Skeletal muscle satellite cell (primary cell): Measurements from ENCODE around the gene INPP5A.

Experiments
- H3K27me3 ChIP-seq: 2 replicates; pipeline ENCODE4 v1.7.0; 2013; ENCODE audit warnings: low read length; ENCODE audit not compliant: control insufficient read depth, insufficient read depth
- H3K36me3 ChIP-seq: 2 replicates; pipeline ENCODE4 v1.7.0; 2013; ENCODE audit warnings: mild to moderate bottlenecking, control low read depth, low read length; ENCODE audit not compliant: insufficient read depth
- H3K4me1 ChIP-seq: 2 replicates; pipeline ENCODE4 v1.7.0; 2013; ENCODE audit warnings: low read length; ENCODE audit not compliant: control insufficient read depth, insufficient read depth
- H3K4me2 ChIP-seq: 2 replicates; pipeline ENCODE4 v1.7.0; 2013; ENCODE audit warnings: mild to moderate bottlenecking, low read length
- H3K4me3 ChIP-seq: 2 replicates; pipeline ENCODE4 v1.7.0; 2013; ENCODE audit warnings: low read length
- H3K9ac ChIP-seq: 2 replicates; pipeline ENCODE4 v1.7.0; 2013; ENCODE audit warnings: mild to moderate bottlenecking, low read depth, low read length, moderate library complexity
- H3K9me3 ChIP-seq: replicated peaks from 2 replicates; pipeline ENCODE4 v1.7.0; 2013; ENCODE audit warnings: mild to moderate bottlenecking, control low read depth, low read length

INPP5A gene

DNA sequence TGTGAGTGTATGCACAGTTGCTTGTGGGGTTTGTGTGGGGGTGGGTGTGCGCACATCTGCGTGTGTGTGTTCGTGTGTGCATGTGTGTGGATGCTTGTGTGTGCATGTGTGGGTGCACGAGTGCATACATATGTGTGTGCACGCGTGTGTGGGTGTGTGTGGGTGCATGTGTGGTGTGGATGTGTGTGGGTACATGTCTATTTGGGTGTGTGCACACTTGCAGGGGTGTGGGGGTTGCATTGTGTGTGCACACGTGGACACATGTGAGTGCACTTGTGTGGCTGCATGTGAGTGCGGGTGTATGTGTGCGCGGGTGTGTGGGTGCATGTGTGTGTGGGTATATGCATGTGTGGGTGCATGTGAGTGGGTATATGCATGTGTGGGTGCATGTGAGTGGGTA lies 174.7 kb downstream of the INPP5A start:
- Histone ChIP-seq H3K9me3 (no peaks in the 10 kb centered on the region), H3K4me3 (no peak overlapping the region), H3K4me2 (no peak overlapping the region), H3K4me1 (no peaks in the 10 kb centered on the region), H3K9ac (no peak overlapping the region), H3K27me3 (no peaks in the 10 kb centered on the region), H3K36me3 (no peaks in the 10 kb centered on the region)

GRCh38 chr10:132712743-132713142 lies 175.2 kb downstream of the INPP5A start:
- H3K27me3 ChIP-seq, result no peaks in the 10 kb centered on the region
- H3K36me3 ChIP-seq, result no peaks in the 10 kb centered on the region
- H3K4me3 ChIP-seq, result no peak overlapping the region
- H3K9ac ChIP-seq, result no peak overlapping the region
- H3K4me1 ChIP-seq, result no peaks in the 10 kb centered on the region
- no peak overlapping the region for H3K4me2 ChIP-seq
- no peaks in the 10 kb centered on the region for H3K9me3 ChIP-seq

- Histone ChIP-seq H3K36me3 (no peaks in the 10 kb centered on the region), H3K4me3 (no peak overlapping the region), H3K9me3 (no peaks in the 10 kb centered on the region), H3K27me3 (no peaks in the 10 kb centered on the region), H3K4me1 (no peaks in the 10 kb centered on the region), H3K9ac (no peak overlapping the region), H3K4me2 (no peak overlapping the region)
Measured at GRCh38 chr10:132713421-132714095, 176.0 kb downstream of the INPP5A start.

- H3K9ac ChIP-seq, result no peak overlapping the region
- H3K4me1 ChIP-seq, result no peaks in the 10 kb centered on the region
- H3K36me3 ChIP-seq, result no peaks in the 10 kb centered on the region
Measured at GRCh38 chr10:132714096-132714985, 176.8 kb downstream of the INPP5A start.

GRCh38 chr10:132714986-132715775 lies 177.6 kb downstream of the INPP5A start:
- no peak overlapping the region for H3K4me2 ChIP-seq
- no peaks in the 10 kb centered on the region for H3K27me3 ChIP-seq
- no peaks in the 10 kb centered on the region for H3K9me3 ChIP-seq
- H3K36me3 ChIP-seq, result no peaks in the 10 kb centered on the region
- no peak overlapping the region for H3K9ac ChIP-seq
- H3K4me1 ChIP-seq, result no peaks in the 10 kb centered on the region
- H3K4me3 ChIP-seq, result no peak overlapping the region

More at GRCh38 chr10:132714096-132714985, 176.8 kb downstream of the INPP5A start:
- H3K9me3 ChIP-seq, result no peaks in the 10 kb centered on the region
- no peak overlapping the region for H3K4me2 ChIP-seq
- no peak overlapping the region for H3K4me3 ChIP-seq
- no peaks in the 10 kb centered on the region for H3K27me3 ChIP-seq

DNA sequence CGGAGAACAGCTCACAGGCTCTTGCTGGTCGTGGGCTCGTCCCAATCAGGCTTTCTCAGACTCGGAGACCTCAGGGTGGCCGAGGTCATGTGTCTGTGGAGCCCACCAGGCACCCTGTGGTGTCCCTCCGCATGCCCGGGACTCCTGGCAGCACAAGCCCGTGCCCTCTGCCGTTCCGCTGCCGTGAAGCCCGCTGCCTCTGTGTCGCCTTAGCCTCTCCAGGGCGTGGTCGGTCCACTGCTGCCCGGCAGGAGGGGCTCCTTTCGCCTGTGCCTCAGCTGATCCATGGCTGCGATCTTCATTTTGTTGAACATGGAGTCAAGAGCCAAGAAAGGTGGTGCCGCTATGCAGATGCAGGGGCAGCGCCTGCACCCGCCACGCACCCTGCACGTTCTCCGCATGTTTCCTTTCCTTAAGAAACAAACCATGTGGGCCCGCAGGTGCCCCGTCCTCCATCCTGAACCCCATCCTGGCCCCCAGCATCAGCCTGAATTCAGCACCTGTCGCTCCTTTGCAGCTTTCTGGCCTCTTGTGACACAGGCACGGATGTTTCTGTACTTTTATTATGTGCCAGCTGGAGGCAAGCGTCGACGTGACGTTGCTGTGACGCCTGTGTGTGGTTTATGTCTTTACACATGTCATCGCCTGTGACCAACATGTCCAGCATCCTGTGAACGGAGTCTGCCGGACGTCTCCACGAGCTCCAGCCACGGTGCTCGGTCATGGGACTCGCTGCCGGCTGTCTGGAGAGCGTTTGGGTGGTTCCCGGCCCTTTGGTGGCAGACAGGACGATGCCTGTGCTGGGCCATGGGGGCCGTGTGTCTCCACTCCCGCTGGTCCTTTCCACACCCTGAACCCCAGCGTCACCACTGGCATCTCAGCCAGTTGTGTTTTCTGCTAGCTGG lies 178.4 kb downstream of the INPP5A start:
- H3K9ac ChIP-seq, result no peak overlapping the region

GRCh38 chr10:132716691-132717490 lies 179.3 kb downstream of the INPP5A start:
- Histone ChIP-seq H3K27me3 (no peaks in the 10 kb centered on the region), H3K4me2 (no peak overlapping the region), H3K4me3 (no peak overlapping the region), H3K9ac (no peak overlapping the region), H3K9me3 (no peaks in the 10 kb centered on the region), H3K36me3 (no peaks in the 10 kb centered on the region), H3K4me1 (no peaks in the 10 kb centered on the region)

More for the DNA sequence above, 178.4 kb downstream of the INPP5A start:
- H3K36me3 ChIP-seq, result no peaks in the 10 kb centered on the region
- H3K9me3 ChIP-seq, result no peaks in the 10 kb centered on the region
- H3K4me3 ChIP-seq, result no peak overlapping the region
- H3K27me3 ChIP-seq, result no peaks in the 10 kb centered on the region
- H3K4me2 ChIP-seq, result no peak overlapping the region
- no peaks in the 10 kb centered on the region for H3K4me1 ChIP-seq

- Histone ChIP-seq H3K4me2 (no peak overlapping the region), H3K36me3 (no peaks in the 10 kb centered on the region), H3K4me1 (no peaks in the 10 kb centered on the region), H3K27me3 (no peaks in the 10 kb centered on the region), H3K9me3 (no peaks in the 10 kb centered on the region), H3K9ac (no peak overlapping the region), H3K4me3 (no peak overlapping the region)
Measured at GRCh38 chr10:132721725-132722124, 184.1 kb downstream of the INPP5A start.

GRCh38 chr10:132722394-132723329 lies 185.1 kb downstream of the INPP5A start:
- Histone ChIP-seq H3K36me3 (no peaks in the 10 kb centered on the region), H3K27me3 (no peaks in the 10 kb centered on the region), H3K9ac (no peak overlapping the region), H3K9me3 (no peaks in the 10 kb centered on the region), H3K4me1 (no peaks in the 10 kb centered on the region), H3K4me2 (no peak overlapping the region), H3K4me3 (no peak overlapping the region)
